HUDEP-2 (cell line): ENCODE results near the gene TNS3.

Experiments
- DNase-seq, 76 experiments: peaks; one replicate each; lab custom pipeline; 2025; ENCODE audit not compliant: unreplicated experiment in 76 of 76; lab: John Stamatoyannopoulos, UW

TNS3 gene

GRCh38 chr7:47401611-47402570 is 180.0 kb downstream of the TNS3 start:
- no peak for DNase-seq

- DNase-seq = peak in 57 of 76 experiments; percentile 17 to 81 (median 56)
Measured at GRCh38 chr7:47400741-47401206, 181.1 kb downstream of the TNS3 start.

- peak in 1 of 76 experiments; percentile 8 for DNase-seq
Measured at GRCh38 chr7:47400001-47400400, 181.9 kb downstream of the TNS3 start.

GRCh38 chr7:47394751-47395252 is 187.1 kb downstream of the TNS3 start:
- DNase-seq = no peak

- no peak for DNase-seq
Measured at GRCh38 chr7:47394216-47394615, 187.7 kb downstream of the TNS3 start.

- no peak for DNase-seq
Measured at GRCh38 chr7:47393406-47393805, 188.5 kb downstream of the TNS3 start.

GRCh38 chr7:47392241-47392759 is 189.6 kb downstream of the TNS3 start:
- DNase-seq = no peak

GRCh38 chr7:47391726-47392125 is 190.2 kb downstream of the TNS3 start:
- DNase-seq = no peak

GRCh38 chr7:47390914-47391313 is 191.0 kb downstream of the TNS3 start:
- no peak for DNase-seq

GRCh38 chr7:47389923-47390630 is 191.8 kb downstream of the TNS3 start:
- DNase-seq = no peak

- no peak for DNase-seq
Measured at GRCh38 chr7:47389171-47389922, 192.6 kb downstream of the TNS3 start.

GRCh38 chr7:47387506-47387905 is 194.4 kb downstream of the TNS3 start:
- no peak for DNase-seq

GRCh38 chr7:47386273-47386835 is 195.6 kb downstream of the TNS3 start:
- DNase-seq = no peak

GRCh38 chr7:47385536-47386125 is 196.3 kb downstream of the TNS3 start:
- no peak for DNase-seq

GRCh38 chr7:47384755-47385535 is 197.0 kb downstream of the TNS3 start:
- no peak for DNase-seq

GRCh38 chr7:47383696-47384445 is 198.0 kb downstream of the TNS3 start:
- DNase-seq = no peak

GRCh38 chr7:47383072-47383471 is 198.8 kb downstream of the TNS3 start:
- no peak for DNase-seq

GRCh38 chr7:47382200-47382599 is 199.7 kb downstream of the TNS3 start:
- DNase-seq = no peak
